Prostate gland (tissue), 2 donors: ENCODE measurements around the gene CELF2.

Source experiments
- POLR2A ChIP-seq: fragments of 450-650 bp; IDR thresholded peaks from one replicate; pipeline ENCODE4 v1.6.1; 2016; ENCODE audit warnings: antibody characterized with exemption, mild to moderate bottlenecking
- POLR2AphosphoS5 ChIP-seq: sonication (generic); formaldehyde crosslinking; IDR thresholded peaks from one replicate; pipeline ENCODE4 v1.6.1; 2017; ENCODE audit warnings: antibody characterized with exemption
- TF ChIP-seq, protein P1 (sequence below), 4 experiments: fragments of 200-600 bp in 2 of 4; fragments of 450-650 bp in 2 of 4; sonication (generic) in 2 of 4; IDR thresholded peaks; 1 replicate in 3 of 4; 2 replicates in 1 of 4; pipeline ENCODE4 v1.5.1; 2016 to 2019; ENCODE audit warnings: antibody characterized with exemption in 4 of 4, mild to moderate bottlenecking in 2 of 4, moderate library complexity in 2 of 4

GRCh38 chr10:11091517-11092102 lies 73.9 kb downstream of the CELF2 start:
- no peak for TF ChIP-seq POLR2A
- TF ChIP-seq, protein P1, sequence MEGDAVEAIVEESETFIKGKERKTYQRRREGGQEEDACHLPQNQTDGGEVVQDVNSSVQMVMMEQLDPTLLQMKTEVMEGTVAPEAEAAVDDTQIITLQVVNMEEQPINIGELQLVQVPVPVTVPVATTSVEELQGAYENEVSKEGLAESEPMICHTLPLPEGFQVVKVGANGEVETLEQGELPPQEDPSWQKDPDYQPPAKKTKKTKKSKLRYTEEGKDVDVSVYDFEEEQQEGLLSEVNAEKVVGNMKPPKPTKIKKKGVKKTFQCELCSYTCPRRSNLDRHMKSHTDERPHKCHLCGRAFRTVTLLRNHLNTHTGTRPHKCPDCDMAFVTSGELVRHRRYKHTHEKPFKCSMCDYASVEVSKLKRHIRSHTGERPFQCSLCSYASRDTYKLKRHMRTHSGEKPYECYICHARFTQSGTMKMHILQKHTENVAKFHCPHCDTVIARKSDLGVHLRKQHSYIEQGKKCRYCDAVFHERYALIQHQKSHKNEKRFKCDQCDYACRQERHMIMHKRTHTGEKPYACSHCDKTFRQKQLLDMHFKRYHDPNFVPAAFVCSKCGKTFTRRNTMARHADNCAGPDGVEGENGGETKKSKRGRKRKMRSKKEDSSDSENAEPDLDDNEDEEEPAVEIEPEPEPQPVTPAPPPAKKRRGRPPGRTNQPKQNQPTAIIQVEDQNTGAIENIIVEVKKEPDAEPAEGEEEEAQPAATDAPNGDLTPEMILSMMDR (IDR thresholded peaks at IDR 0.05), result no peak
- no peak for TF ChIP-seq POLR2AphosphoS5
